Posterior vena cava (tissue), 2 donors: ENCODE measurements around the gene FBF1. TPM values are rescaled to one million over a fixed set of nuclear protein-coding genes. Genes with fewer than 3 reads are reported as not detected.
A peak's percentile ranks its signal among the peaks of the same experiment; 100 is the strongest.
"Not testable (repeated sequence)": the region's sequence is repeated elsewhere in the genome, so short reads cannot be mapped to it uniquely, and the experiment has no call there.

Experiments
- DNase-seq: peaks from one replicate; pipeline ENCODE4 v3.0.0-alpha.2; 2020; ENCODE audit warnings: low spot score
- intact Hi-C, 2 donors: fragments of 100-400 bp; cut with DNase I; formaldehyde crosslinking; loops; one replicate each; pipeline versions ENCODE4 v1.14.1 to v1.14.2; 2022 to 2023
- total RNA-seq, 2 donors: library from RNA; stranded (reverse); fragmentation: NEBNext Ultra II Directional; extraction: Animal tissue kit (Norgen Biotek cat#: 25700); gene quantifications; one replicate each; pipeline ENCODE4 v1.2.1, GENCODE V29; 2021
- donor health status: DM: yes; HTN: yes; CAD: no.
- donor health status: DM: yes; HTN: yes; CAD: no.

Gene FBF1
- total RNA-seq, 2 donors from 2014 or later, result 4.5 to 6.8 TPM

- DNase-seq, intact Hi-C loops: not testable (repeated sequence)
These were observed 75.2 kb downstream of the FBF1 start for GRCh38 chr17:75865404-75866188.

- intact Hi-C loops, result not testable (repeated sequence)
These were observed 76.0 kb downstream of the FBF1 start for GRCh38 chr17:75864887-75865286.

GRCh38 chr17:75864448-75864871 is 76.4 kb downstream of the FBF1 start:
- DNase-seq, result peak; percentile 88
- intact Hi-C loops, result no loop called here

More at GRCh38 chr17:75864887-75865286, 76.0 kb downstream of the FBF1 start:
- DNase-seq, result not testable (repeated sequence)

GRCh38 chr17:75861927-75862317 is 78.9 kb downstream of the FBF1 start:
- DNase-seq, result no peak
- intact Hi-C loops, result no loop called here

Other genes starting within 250 kb of the FBF1 start
- gene ITGB4, start 219.6 kb downstream of the FBF1 start, total RNA-seq, result 10 to 100 TPM; 39.4 to 46.6 TPM
- gene GALK1, start 175.8 kb downstream of the FBF1 start, total RNA-seq, result 10 to 100 TPM; 21.0 to 27.6 TPM
- 10 to 100 TPM; 23.3 to 32.9 TPM for gene UNK, start 156.2 kb downstream of the FBF1 start, total RNA-seq
- 10 to 100 TPM in 1 of 2 donors, 1 to 10 TPM in 1; 7.3 to 15.1 TPM for gene UNC13D, start 96.6 kb downstream of the FBF1 start, total RNA-seq
- 100 to 1,000 TPM in 1 of 2 donors, 10 to 100 TPM in 1; 75.8 to 111 TPM for gene WBP2, start 85.7 kb downstream of the FBF1 start, total RNA-seq
- gene TRIM47, start 62.5 kb downstream of the FBF1 start, total RNA-seq, result 10 to 100 TPM; 60.8 to 70.9 TPM
- 10 to 100 TPM; 12.8 to 15.7 TPM for gene TRIM65, start 44.1 kb downstream of the FBF1 start, total RNA-seq
- gene MRPL38, start 36.2 kb downstream of the FBF1 start, total RNA-seq, result 10 to 100 TPM; 49.3 to 55.5 TPM
- 10 to 100 TPM; 45.2 to 46.2 TPM for gene ACOX1, start 38.1 kb upstream of the FBF1 start, total RNA-seq
- 10 to 100 TPM; 11.1 to 12.7 TPM for gene TEN1, start 38.2 kb upstream of the FBF1 start, total RNA-seq
- 1 to 10 TPM; 2.9 to 4.9 TPM for gene CDK3, start 59.8 kb upstream of the FBF1 start, total RNA-seq
- gene EVPL, start 86.3 kb upstream of the FBF1 start, total RNA-seq, result 1 to 10 TPM in 1 of 2 donors, under 1 TPM in 1; 0.33 to 1.3 TPM
- 10 to 100 TPM; 45.3 to 49.1 TPM for gene SRP68, start 131.5 kb upstream of the FBF1 start, total RNA-seq
- not detected for gene GALR2, start 133.7 kb upstream of the FBF1 start, total RNA-seq
- not detected for gene ZACN, start 138.1 kb upstream of the FBF1 start, total RNA-seq
- gene EXOC7, start 162.7 kb upstream of the FBF1 start, total RNA-seq, result 10 to 100 TPM; 94.5 to 98.2 TPM
- gene FOXJ1, start 200.2 kb upstream of the FBF1 start, total RNA-seq, result not detected